Cardiac fibroblast (primary cell): Measurements from ENCODE around the gene TTLL11.
"Not testable (repeated sequence)": the region's sequence is repeated elsewhere in the genome, so short reads cannot be mapped to it uniquely, and the experiment has no call there.

Experiments
- DNase-seq, 2 donors: peaks; one replicate each; pipeline versions ENCODE4 v3.0.0 to v3.0.0-alpha.2; 2010; ENCODE audit warnings: low read depth in 2 of 2
- H3K4me3 ChIP-seq, 2 donors: replicated peaks in 1 of 2; 1 replicate in 1 of 2; 2 replicates in 1 of 2; pipeline ENCODE4 v1.5.1; 2011; ENCODE audit warnings: low read depth in 2 of 2, low read length in 2 of 2, mild to moderate bottlenecking in 2 of 2, moderate library complexity in 1 of 2
- CTCF ChIP-seq: IDR thresholded peaks from one replicate; pipeline ENCODE4 v1.5.1; 2011; ENCODE audit warnings: low read depth, mild to moderate bottlenecking, low read length, inconsistent platforms

Gene TTLL11

DNA sequence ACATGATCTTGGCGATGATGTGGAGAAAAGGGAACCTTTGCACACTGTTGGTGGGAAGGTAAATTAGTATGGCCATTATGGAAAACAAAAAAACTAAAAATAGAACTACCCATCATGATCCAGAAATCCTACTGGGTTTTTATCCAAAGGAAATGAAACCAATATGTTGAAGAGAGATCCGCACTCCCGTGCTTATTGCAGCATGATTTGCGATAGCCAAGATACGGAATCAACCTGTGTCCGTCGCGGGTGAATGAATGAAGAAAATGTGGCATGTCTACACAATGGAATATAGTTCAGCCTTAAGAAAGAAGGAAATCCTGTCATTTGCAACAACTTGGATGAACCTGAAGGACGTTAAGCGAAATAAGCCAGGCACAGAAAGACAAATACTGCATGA lies 84.5 kb downstream of the TTLL11 start:
- no peak overlapping the region for H3K4me3 ChIP-seq
- no peak for DNase-seq
- TF ChIP-seq CTCF: no peak

DNA sequence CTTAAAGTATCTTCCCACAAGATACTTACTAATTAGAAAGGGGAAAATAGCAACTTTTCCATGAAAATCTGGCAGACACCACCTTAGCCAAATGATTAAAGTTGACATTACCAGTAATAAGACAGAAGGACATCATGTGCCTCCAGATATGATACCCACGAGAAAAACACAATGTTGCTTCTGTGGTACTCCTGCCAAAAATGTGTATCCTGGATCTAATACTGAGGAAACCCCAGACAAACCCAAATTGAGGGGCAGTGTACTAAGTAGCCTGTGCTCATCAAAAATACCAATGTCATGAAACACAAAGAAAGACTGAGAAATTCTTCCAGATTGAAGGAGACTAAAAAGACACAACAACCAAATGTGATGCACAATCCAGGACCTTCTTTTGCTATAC lies 85.3 kb downstream of the TTLL11 start:
- H3K4me3 ChIP-seq: no peak overlapping the region
- DNase-seq: no peak
- no peak for TF ChIP-seq CTCF

GRCh38 chr9:122005597-122005996 lies 87.5 kb downstream of the TTLL11 start:
- H3K4me3 ChIP-seq: no peak overlapping the region
- DNase-seq: peak; percentile 39 to 41
- TF ChIP-seq CTCF: peak; percentile 58

DNA sequence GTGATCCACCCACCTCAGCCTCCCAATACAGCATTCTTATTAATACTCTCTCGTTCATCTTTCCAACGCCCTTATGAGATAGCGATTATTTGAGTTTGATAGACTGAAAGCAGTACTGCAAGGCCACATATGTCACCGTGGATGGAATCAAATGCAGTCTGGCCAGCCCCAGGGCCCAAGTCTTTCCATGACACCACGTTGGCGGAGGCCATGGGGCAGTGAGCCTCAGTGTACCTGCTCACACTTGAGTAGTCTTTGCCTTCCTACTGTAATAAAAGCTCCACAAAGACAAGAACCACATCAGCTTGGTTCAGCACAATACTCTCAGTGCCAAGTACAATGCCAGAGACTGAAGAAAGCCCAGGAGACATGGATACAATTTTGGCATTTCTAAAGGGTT lies 88.5 kb downstream of the TTLL11 start:
- H3K4me3 ChIP-seq: no peak overlapping the region
- DNase-seq: no peak
- TF ChIP-seq CTCF: no peak

GRCh38 chr9:122001491-122002201 lies 91.5 kb downstream of the TTLL11 start:
- no peak overlapping the region for H3K4me3 ChIP-seq
- TF ChIP-seq CTCF: no peak
- peak in 1 of 2 donors; percentile 67 for DNase-seq

DNA sequence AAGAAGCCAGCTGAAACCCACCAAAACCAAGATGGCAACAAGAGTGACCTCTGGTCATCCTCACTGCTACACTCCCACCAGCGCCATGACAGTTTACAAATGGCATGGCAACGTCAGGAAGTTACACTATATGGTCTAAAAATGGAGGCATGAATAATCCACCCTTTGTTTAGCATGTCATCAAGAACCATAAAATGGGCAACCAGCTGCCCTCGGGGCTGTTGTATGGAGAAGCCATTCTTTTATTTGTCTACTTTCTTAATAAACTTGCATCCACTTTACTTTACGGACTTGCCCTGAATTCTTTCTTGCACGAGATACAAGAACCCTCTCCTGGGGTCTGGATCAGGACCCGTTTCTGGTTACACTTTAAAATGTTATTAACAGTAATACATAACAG lies 92.6 kb downstream of the TTLL11 start:
- H3K4me3 ChIP-seq, DNase-seq: not testable (repeated sequence)

DNA sequence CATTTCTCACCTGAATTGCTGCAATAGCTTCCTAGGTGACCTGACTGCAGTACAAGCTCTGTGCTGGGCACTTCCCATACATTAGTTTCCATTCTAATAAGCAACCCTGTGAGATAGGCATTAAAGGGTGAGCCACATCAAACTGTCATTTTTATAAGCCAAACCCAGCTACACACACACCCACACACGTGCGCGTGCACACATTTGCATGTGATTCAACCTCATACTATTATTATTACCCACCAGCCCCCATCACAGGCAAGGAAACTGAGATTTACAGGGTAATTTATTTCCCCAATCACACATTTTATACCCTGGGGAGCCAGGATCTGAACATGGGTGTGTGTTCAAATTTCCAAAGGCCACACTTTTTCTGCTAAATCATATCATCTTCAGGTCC lies 93.6 kb downstream of the TTLL11 start:
- no peak for TF ChIP-seq CTCF
- H3K4me3 ChIP-seq: no peak overlapping the region

More for the DNA sequence above, 93.6 kb downstream of the TTLL11 start:
- no peak for DNase-seq
